Uterus (tissue), 4 donors: ENCODE results near the gene LHX4. TPM values are rescaled to one million over a fixed set of nuclear protein-coding genes. Genes with fewer than 3 reads are reported as not detected.

Source experiments
- DNase-seq, 2 donors: peaks; one replicate each; pipeline ENCODE4 v3.0.0-alpha.2; 2019 to 2020
- H3K27ac ChIP-seq, 2 donors: fragments of 200-600 bp; sonication (generic); 1 replicate in 1 of 2; 2 replicates in 1 of 2; pipeline ENCODE4 v1.5.1; 2016 to 2018
- H3K27me3 ChIP-seq, 2 donors: fragments of 200-600 bp; sonication (generic); one replicate each; pipeline ENCODE4 v1.5.1; 2018 to 2019; ENCODE audit warnings: control low read depth in 1 of 2
- H3K36me3 ChIP-seq, 2 donors: fragments of 200-600 bp; sonication (generic); one replicate each; pipeline ENCODE4 v1.5.1; 2019; ENCODE audit warnings: control low read depth in 1 of 2
- H3K4me1 ChIP-seq, 2 donors: fragments of 200-600 bp; sonication (generic); one replicate each; pipeline ENCODE4 v1.5.1; 2018 to 2019; ENCODE audit warnings: control low read depth in 1 of 2
- H3K4me3 ChIP-seq, 2 donors: fragments of 200-600 bp; sonication (generic); 1 replicate in 1 of 2; 2 replicates in 1 of 2; pipeline ENCODE4 v1.5.1; 2018 to 2019; ENCODE audit warnings: mild to moderate bottlenecking in 1 of 2
- H3K9me3 ChIP-seq, 2 donors: fragments of 200-600 bp; sonication (generic); one replicate each; pipeline ENCODE4 v1.5.1; 2019; ENCODE audit warnings: control low read depth in 1 of 2
- POLR2A ChIP-seq, 2 donors: fragments of 450-650 bp; IDR thresholded peaks; one replicate each; pipeline ENCODE4 v1.6.1; 2016; ENCODE audit warnings: antibody characterized with exemption in 2 of 2, mild to moderate bottlenecking in 1 of 2, moderate library complexity in 1 of 2
- intact Hi-C: fragments of 100-400 bp; cut with DNase I; formaldehyde crosslinking; loops from one replicate; pipeline ENCODE4 v1.15.1; 2023; ENCODE audit warnings: low total_unique reads
- total RNA-seq, 4 donors: library from RNA; depleted of rRNA in 3 of 4; stranded (reverse); fragments of >200 nt in 3 of 4; gene quantifications; one replicate each; pipeline versions ENCODE4 v1.1.0 to v1.2.4, GENCODE V29; 2014 to 2023
- TF ChIP-seq, protein P1 (sequence below), 4 experiments: fragments of 200-600 bp in 2 of 4; fragments of 450-650 bp in 2 of 4; sonication (generic) in 2 of 4; IDR thresholded peaks; one replicate each; pipeline ENCODE4 v1.5.1; 2016 to 2019; ENCODE audit warnings: antibody characterized with exemption in 4 of 4, mild to moderate bottlenecking in 2 of 4, moderate library complexity in 1 of 4
- donor health status: DM: yes; HTN: yes; CAD: no.

LHX4 gene
- total RNA-seq, 4 donors from 2014 or later: not detected

DNA sequence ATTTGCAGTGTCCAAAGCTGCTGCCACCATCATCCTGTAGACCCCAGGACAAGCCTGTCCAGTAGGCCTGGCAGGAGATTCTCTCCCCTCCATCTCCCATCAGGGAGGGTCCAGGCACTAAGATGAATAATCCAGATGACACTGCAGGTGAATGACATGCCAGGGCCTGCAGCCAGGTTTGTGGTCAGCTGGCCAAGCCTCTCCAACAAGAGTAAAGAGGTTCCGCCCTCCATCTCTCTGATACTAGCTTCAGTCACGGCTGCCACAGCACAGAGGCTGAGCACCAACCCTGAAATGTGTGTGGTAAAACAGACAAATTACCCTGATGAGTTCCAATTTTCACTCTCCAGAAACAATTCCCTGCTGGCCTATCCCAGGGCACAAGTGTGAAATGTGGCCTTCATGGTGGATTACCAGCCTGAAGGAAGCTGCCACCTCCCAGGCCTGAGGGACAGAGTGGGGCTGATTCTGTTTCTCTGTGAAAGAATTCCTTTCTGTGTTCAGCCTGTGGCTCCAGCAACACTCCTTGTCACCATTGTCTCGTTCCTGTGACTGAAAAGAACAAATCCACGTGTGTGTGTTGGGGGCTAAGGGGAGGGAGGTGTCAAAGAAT, 19.9 kb upstream of the LHX4 start:
- H3K4me3 ChIP-seq: no peak overlapping the region
- no peaks in the 10 kb centered on the region for H3K27me3 ChIP-seq
- TF ChIP-seq POLR2A (IDR thresholded peaks at IDR 0.05): no peak
- TF ChIP-seq, protein P1, sequence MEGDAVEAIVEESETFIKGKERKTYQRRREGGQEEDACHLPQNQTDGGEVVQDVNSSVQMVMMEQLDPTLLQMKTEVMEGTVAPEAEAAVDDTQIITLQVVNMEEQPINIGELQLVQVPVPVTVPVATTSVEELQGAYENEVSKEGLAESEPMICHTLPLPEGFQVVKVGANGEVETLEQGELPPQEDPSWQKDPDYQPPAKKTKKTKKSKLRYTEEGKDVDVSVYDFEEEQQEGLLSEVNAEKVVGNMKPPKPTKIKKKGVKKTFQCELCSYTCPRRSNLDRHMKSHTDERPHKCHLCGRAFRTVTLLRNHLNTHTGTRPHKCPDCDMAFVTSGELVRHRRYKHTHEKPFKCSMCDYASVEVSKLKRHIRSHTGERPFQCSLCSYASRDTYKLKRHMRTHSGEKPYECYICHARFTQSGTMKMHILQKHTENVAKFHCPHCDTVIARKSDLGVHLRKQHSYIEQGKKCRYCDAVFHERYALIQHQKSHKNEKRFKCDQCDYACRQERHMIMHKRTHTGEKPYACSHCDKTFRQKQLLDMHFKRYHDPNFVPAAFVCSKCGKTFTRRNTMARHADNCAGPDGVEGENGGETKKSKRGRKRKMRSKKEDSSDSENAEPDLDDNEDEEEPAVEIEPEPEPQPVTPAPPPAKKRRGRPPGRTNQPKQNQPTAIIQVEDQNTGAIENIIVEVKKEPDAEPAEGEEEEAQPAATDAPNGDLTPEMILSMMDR (IDR thresholded peaks at IDR 0.05): no peak
- no peaks in the 10 kb centered on the region for H3K36me3 ChIP-seq
- no peaks in the 10 kb centered on the region for H3K9me3 ChIP-seq
- intact Hi-C loops: no loop called here
- no peak for DNase-seq
- no peaks in the 10 kb centered on the region for H3K4me1 ChIP-seq
- no peak overlapping the region for H3K27ac ChIP-seq

DNA sequence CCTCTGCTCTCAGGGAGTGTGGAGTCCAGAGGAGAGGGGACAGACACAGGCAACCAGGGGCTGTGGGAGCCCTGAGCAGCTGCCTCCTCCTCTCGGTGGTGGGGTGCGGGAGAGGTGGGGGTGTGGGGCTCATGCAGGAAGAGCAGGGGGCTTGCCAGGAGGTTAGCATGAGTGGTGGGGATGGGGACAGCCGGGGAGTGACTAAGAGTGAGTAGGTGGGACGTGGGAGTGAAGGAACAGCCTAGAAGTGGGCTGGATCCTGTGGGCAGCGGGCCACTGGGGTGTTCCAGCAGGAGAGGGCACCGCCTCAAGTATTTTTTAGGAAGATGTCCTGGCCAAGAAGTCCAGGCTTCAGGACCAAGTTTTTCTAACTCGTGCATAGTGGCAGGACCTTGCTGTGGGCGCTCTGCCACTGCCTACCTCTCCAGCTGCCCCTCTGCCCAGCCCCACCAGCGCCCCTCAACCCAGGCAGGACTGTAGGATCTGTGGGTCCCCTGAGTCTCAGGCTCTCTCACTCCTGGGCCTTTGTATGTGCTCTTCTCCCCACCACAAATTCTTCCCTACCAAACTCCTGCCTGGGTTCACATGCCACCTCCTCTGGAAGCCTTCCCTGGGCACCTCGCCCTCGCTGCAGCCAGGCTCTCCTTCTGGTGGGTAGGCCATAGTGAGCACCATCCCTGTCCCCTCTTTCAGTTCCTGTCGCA, 18.8 kb upstream of the LHX4 start:
- Histone ChIP-seq H3K36me3 (no peaks in the 10 kb centered on the region), H3K27ac (no peak overlapping the region), H3K4me1 (no peaks in the 10 kb centered on the region), H3K4me3 (no peak overlapping the region), H3K27me3 (no peaks in the 10 kb centered on the region), H3K9me3 (no peaks in the 10 kb centered on the region)
- intact Hi-C loops: no loop called here
- TF ChIP-seq, protein P1 (IDR thresholded peaks at IDR 0.05): no peak
- no peak for TF ChIP-seq POLR2A (IDR thresholded peaks at IDR 0.05)
- DNase-seq: no peak

DNA sequence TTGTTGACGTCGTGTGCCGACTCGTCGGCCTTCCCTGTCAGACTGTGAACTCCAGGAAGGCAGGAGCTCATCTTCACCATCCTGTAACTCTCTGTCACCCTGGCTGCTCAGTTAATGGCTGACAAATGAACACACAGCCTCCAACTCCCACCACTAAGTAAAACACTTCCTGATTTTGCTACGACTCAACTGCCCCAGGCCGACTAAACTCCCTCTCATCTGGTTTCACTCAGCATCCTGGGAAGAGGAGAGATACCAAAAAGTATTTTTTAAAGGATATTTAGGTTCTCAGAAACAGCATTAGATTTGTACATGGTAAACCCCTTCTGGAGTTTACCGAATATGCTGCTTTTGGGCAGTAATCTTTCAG, 18.2 kb upstream of the LHX4 start:
- no peak for DNase-seq
- H3K9me3 ChIP-seq: no peaks in the 10 kb centered on the region
- TF ChIP-seq POLR2A (IDR thresholded peaks at IDR 0.05): no peak
- TF ChIP-seq, protein P1 (IDR thresholded peaks at IDR 0.05): no peak
- no peak overlapping the region for H3K4me3 ChIP-seq
- intact Hi-C loops: no loop called here
- no peaks in the 10 kb centered on the region for H3K4me1 ChIP-seq
- no peaks in the 10 kb centered on the region for H3K36me3 ChIP-seq
- no peak overlapping the region for H3K27ac ChIP-seq
- no peaks in the 10 kb centered on the region for H3K27me3 ChIP-seq

DNA sequence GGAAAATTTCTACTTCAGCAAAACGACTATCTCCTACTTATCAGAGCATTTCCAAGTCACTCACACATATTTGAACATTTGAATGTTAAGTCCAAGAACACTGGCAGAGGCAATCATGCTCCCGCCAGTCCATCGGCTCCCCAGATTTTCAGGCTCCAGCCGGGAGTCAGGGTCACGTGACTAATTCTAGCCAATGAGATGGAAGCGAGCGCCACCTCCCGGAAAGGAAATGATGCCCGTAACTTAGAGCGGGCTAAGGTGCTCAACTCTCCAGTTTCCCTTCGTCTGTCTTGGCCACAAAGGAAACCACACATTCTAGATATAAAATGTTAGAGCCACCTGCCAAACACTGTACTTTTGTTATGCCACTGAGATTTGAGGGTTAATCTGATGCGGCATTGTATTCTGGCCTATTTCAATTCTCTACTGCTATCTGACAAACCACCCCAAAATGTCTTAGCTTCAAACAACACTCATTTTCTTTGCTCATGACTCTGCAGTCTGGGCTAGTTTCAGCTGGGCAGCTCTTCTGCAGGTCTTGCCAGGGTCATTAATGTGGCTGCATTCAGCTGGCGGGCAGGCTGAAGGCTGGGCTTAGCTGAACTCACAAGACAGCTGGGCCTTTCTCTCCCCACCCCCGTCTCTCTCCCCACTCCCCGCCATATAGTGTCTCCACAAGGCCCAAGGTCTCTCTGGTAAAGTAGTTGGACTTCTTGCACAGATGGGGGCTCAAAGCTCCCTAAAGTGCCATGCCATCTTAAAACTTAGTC, 16.5 kb upstream of the LHX4 start:
- H3K27me3 ChIP-seq: no peaks in the 10 kb centered on the region
- TF ChIP-seq, protein P1 (IDR thresholded peaks at IDR 0.05): no peak
- no peak for TF ChIP-seq POLR2A (IDR thresholded peaks at IDR 0.05)
- H3K9me3 ChIP-seq: no peaks in the 10 kb centered on the region
- DNase-seq: no peak
- no peaks in the 10 kb centered on the region for H3K4me1 ChIP-seq
- H3K27ac ChIP-seq: no peak overlapping the region
- intact Hi-C loops: no loop called here
- H3K4me3 ChIP-seq: no peak overlapping the region
- H3K36me3 ChIP-seq: no peaks in the 10 kb centered on the region
